Stimulated activated naive CD8-positive, alpha-beta T cell treated with anti-CD3 and anti-CD28 coated beads, Interleukin-15, amount 100 ng/mL, for 72 hours (primary cell): ENCODE measurements around the gene SC5D.

ENCODE experiments used
- ATAC-seq: fragments of 150-1000 bp; cut with Tn5 transposase; 2 replicates; pipeline ENCODE4 v1.10.0; 2021; ENCODE audit warnings: mild to moderate bottlenecking, moderate library complexity
- DNase-seq, 2 donors: peaks; one replicate each; pipeline ENCODE4 v3.0.0; 2021 to 2022
- H3K27ac Mint-ChIP-seq, 2 donors: one replicate each; pipeline ENCODE4 v1.8.0; 2022; ENCODE audit warnings: mild to moderate bottlenecking in 2 of 2, mixed read lengths in 2 of 2, moderate library complexity in 2 of 2
- H3K27me3 Mint-ChIP-seq: one replicate; pipeline ENCODE4 v1.8.0; 2022; ENCODE audit warnings: mixed read lengths
- H3K4me1 Mint-ChIP-seq: one replicate; pipeline ENCODE4 v1.8.0; 2022; ENCODE audit warnings: mild to moderate bottlenecking, mixed read lengths
- H3K4me3 Mint-ChIP-seq, 2 donors: one replicate each; pipeline ENCODE4 v1.8.0; 2022; ENCODE audit warnings: mild to moderate bottlenecking in 2 of 2, mixed read lengths in 2 of 2, moderate library complexity in 1 of 2
- H3K9me3 Mint-ChIP-seq, 2 donors: one replicate each; pipeline ENCODE4 v1.8.0; 2022; ENCODE audit warnings: mixed read lengths in 2 of 2

Gene SC5D

GRCh38 chr11:121352251-121352891 is 59.8 kb downstream of the SC5D start:
- no peak overlapping the region for H3K27ac Mint-ChIP-seq
- DNase-seq = no peak

GRCh38 chr11:121354192-121354591 is 61.6 kb downstream of the SC5D start:
- Mint-ChIP-seq H3K4me3 (no peak overlapping the region), H3K27me3 (peaks cover 7% of the 10 kb centered on the region), H3K27ac (no peak overlapping the region), H3K4me1 (no peaks in the 10 kb centered on the region), H3K9me3 (no peaks in the 10 kb centered on the region)
- no peak for DNase-seq
- no peak for ATAC-seq

More at GRCh38 chr11:121352251-121352891, 59.8 kb downstream of the SC5D start:
- Mint-ChIP-seq H3K9me3 (no peaks in the 10 kb centered on the region), H3K27me3 (no peaks in the 10 kb centered on the region), H3K4me3 (no peak overlapping the region), H3K4me1 (no peaks in the 10 kb centered on the region)
- ATAC-seq = no peak

- peaks cover 7% of the 10 kb centered on the region for H3K27me3 Mint-ChIP-seq
Observed at GRCh38 chr11:121356357-121356756, 63.8 kb downstream of the SC5D start.

More at GRCh38 chr11:121356357-121356756, 63.8 kb downstream of the SC5D start:
- Mint-ChIP-seq H3K4me1 (no peaks in the 10 kb centered on the region), H3K27ac (no peak overlapping the region), H3K4me3 (no peak overlapping the region), H3K9me3 (no peaks in the 10 kb centered on the region)
- ATAC-seq = no peak
- no peak for DNase-seq
